Measurements from ENCODE around the gene GRK2. TPM values are rescaled to one million over a fixed set of nuclear protein-coding genes. Genes with fewer than 3 reads are reported as not detected.
"Not testable (repeated sequence)": the region's sequence is repeated elsewhere in the genome, so short reads cannot be mapped to it uniquely, and the experiment has no call there.

The GRK2 gene
- 39.2 and 40.7 TPM in 2 replicates for total RNA-seq (2014; rRNA removed; shearing (Covaris generic))
- 80.1 and 123 TPM in 2 replicates for polyA plus RNA-seq (2014; cell fraction: nucleus; rRNA removed)

- DNase-seq (ENCODE audit: extremely low read depth, low read depth): no peak
Measured at GRCh38 chr11:67266449-67267187, at the start of gene GRK2. Gene GRK2 (plus strand): TSS chr11:67266473. CDS start chr11:67266700, 227 bp downstream.

- no peak for DNase-seq (ENCODE audit: extremely low read depth, low read depth)
Measured at GRCh38 chr11:67227726-67228125, 38.5 kb upstream of the GRK2 start.

- no peak for DNase-seq (ENCODE audit: extremely low read depth, low read depth)
Measured at GRCh38 chr11:67230406-67230805, 35.9 kb upstream of the GRK2 start.

- DNase-seq (ENCODE audit: extremely low read depth, low read depth): no peak
Measured at GRCh38 chr11:67230886-67231285, 35.4 kb upstream of the GRK2 start.

- DNase-seq (ENCODE audit: extremely low read depth, low read depth): no peak
Measured at GRCh38 chr11:67233584-67234190, 32.6 kb upstream of the GRK2 start.

- not testable (repeated sequence) for DNase-seq (ENCODE audit: extremely low read depth, low read depth)
Measured at GRCh38 chr11:67234571-67234970, 31.7 kb upstream of the GRK2 start.

GRCh38 chr11:67237574-67237973 is 28.7 kb upstream of the GRK2 start:
- no peak for DNase-seq (ENCODE audit: extremely low read depth, low read depth)

- DNase-seq (ENCODE audit: extremely low read depth, low read depth): no peak
Measured at GRCh38 chr11:67238894-67239782, 27.1 kb upstream of the GRK2 start.

GRCh38 chr11:67239783-67240575 is 26.3 kb upstream of the GRK2 start:
- peak; percentile 95 for DNase-seq (ENCODE audit: extremely low read depth, low read depth)

- peak; percentile 18 for DNase-seq (ENCODE audit: extremely low read depth, low read depth)
Measured at GRCh38 chr11:67240576-67241389, 25.5 kb upstream of the GRK2 start.

GRCh38 chr11:67242548-67242947 is 23.7 kb upstream of the GRK2 start:
- DNase-seq (ENCODE audit: extremely low read depth, low read depth): no peak

- no peak for DNase-seq (ENCODE audit: extremely low read depth, low read depth)
Measured at GRCh38 chr11:67243051-67243450, 23.2 kb upstream of the GRK2 start.

- no peak for DNase-seq (ENCODE audit: extremely low read depth, low read depth)
Measured at GRCh38 chr11:67245046-67245445, 21.2 kb upstream of the GRK2 start.

- DNase-seq (ENCODE audit: extremely low read depth, low read depth): no peak
Measured at GRCh38 chr11:67247946-67248550, 18.2 kb upstream of the GRK2 start.

- no peak for DNase-seq (ENCODE audit: extremely low read depth, low read depth)
Measured at GRCh38 chr11:67248653-67249052, 17.6 kb upstream of the GRK2 start.

- DNase-seq (ENCODE audit: extremely low read depth, low read depth): no peak
Measured at GRCh38 chr11:67250059-67251043, 15.9 kb upstream of the GRK2 start.

GRCh38 chr11:67251841-67252240 is 14.4 kb upstream of the GRK2 start:
- DNase-seq (ENCODE audit: extremely low read depth, low read depth): no peak

- DNase-seq (ENCODE audit: extremely low read depth, low read depth): no peak
Measured at GRCh38 chr11:67252831-67253239, 13.4 kb upstream of the GRK2 start.
